OCI-LY3 (cell line): Measurements from ENCODE around the gene GRAMD1B.

Experiments used
- H2AFZ ChIP-seq: fragments of 200-600, 300-600 bp; shearing (Covaris generic); 2 replicates; pipeline ENCODE4 v1.6.0; 2014; ENCODE audit warnings: antibody characterized with exemption, low read depth, low read length
- H3K27ac ChIP-seq: fragments of 200-600, 300-600 bp; sonication (generic); 2 replicates; pipeline ENCODE4 v1.5.1; 2014; ENCODE audit warnings: mild to moderate bottlenecking, low read length, moderate library complexity, mixed read lengths
- H3K27me3 ChIP-seq: fragments of 200-600, 300-600 bp; sonication (generic); 2 replicates; pipeline ENCODE4 v1.6.1; 2014; ENCODE audit warnings: low read depth, low read length, mixed read lengths
- H3K36me3 ChIP-seq: fragments of 200-600, 300-600 bp; sonication (generic); replicated peaks from 2 replicates; pipeline ENCODE3; 2014; ENCODE audit warnings: low read depth, low read length, mixed read lengths
- H3K4me1 ChIP-seq: fragments of 300-600, 200-600 bp; sonication (generic); 2 replicates; pipeline ENCODE4 v1.6.1; 2014; ENCODE audit warnings: low read length, mixed read lengths
- H3K4me2 ChIP-seq: fragments of 200-600, 300-600 bp; sonication (generic); 2 replicates; pipeline ENCODE4 v1.6.1; 2014; ENCODE audit warnings: low read length, mixed read lengths
- H3K4me3 ChIP-seq: fragments of 300-600, 200-600 bp; sonication (generic); 2 replicates; pipeline ENCODE4 v1.5.1; 2014; ENCODE audit warnings: antibody characterized with exemption, mild to moderate bottlenecking, low read length, moderate library complexity
- H3K79me2 ChIP-seq: fragments of 300-600, 200-600 bp; shearing (Covaris generic); 2 replicates; pipeline ENCODE4 v1.6.1; 2014; ENCODE audit warnings: mild to moderate bottlenecking, low read length, mixed read lengths
- H3K9ac ChIP-seq: fragments of 300-600, 200-600 bp; shearing (Covaris generic); 2 replicates; pipeline ENCODE4 v1.6.0; 2014; ENCODE audit warnings: mild to moderate bottlenecking, low read length, moderate library complexity
- H3K9me3 ChIP-seq: fragments of 200-600, 300-600 bp; shearing (Covaris generic); 2 replicates; pipeline ENCODE4 v1.6.1; 2014; ENCODE audit warnings: low read length, mixed read lengths; ENCODE audit not compliant: insufficient read depth
- H4K20me1 ChIP-seq: fragments of 200-600, 300-600 bp; sonication (generic); 2 replicates; pipeline ENCODE4 v1.6.1; 2016; ENCODE audit warnings: low read length, mixed read lengths; ENCODE audit not compliant: insufficient read depth
- CTCF ChIP-seq: fragments of 200-600, 300-600 bp; sonication (generic); IDR thresholded peaks from 2 replicates; pipeline ENCODE4 v1.5.1; 2014; ENCODE audit warnings: antibody characterized with exemption, low read length, low read depth
- EZH2phosphoT487 ChIP-seq: fragments of 200-600 bp; shearing (Covaris generic); IDR thresholded peaks from 2 replicates; pipeline ENCODE4 v1.6.1; 2018; ENCODE audit warnings: antibody characterized with exemption, mixed run types, low read depth

GRAMD1B gene

GRCh38 chr11:123581651-123582399 is 151.8 kb downstream of the GRAMD1B start:
- TF ChIP-seq CTCF: no peak
- no peak for TF ChIP-seq EZH2phosphoT487
- Histone ChIP-seq H3K27me3 (0 out of 2 replicates have a peak, but pooled peaks cover 5% of the 10 kb centered on the region), H3K9ac (no peak overlapping the region), H2AFZ (no peak overlapping the region), H3K4me2 (no peak overlapping the region), H3K9me3 (no peaks in the 10 kb centered on the region), H3K79me2 (no peaks in the 10 kb centered on the region), H3K36me3 (no peaks in the 10 kb centered on the region), H3K4me1 (peaks cover 2% of the 10 kb centered on the region), H3K27ac (no peak overlapping the region), H4K20me1 (peaks cover 7% of the 10 kb centered on the region; the same call in 1 of the 2 replicates), H3K4me3 (no peak overlapping the region)

- no peaks in the 10 kb centered on the region for H3K36me3 ChIP-seq
- H4K20me1 ChIP-seq: peaks cover 7% of the 10 kb centered on the region; the same call in 1 of the 2 replicates
- no peak overlapping the region for H2AFZ ChIP-seq
- no peak overlapping the region for H3K4me3 ChIP-seq
- no peaks in the 10 kb centered on the region for H3K9me3 ChIP-seq
- 0 out of 2 replicates have a peak, but pooled peaks cover 5% of the 10 kb centered on the region for H3K27me3 ChIP-seq
- H3K9ac ChIP-seq: no peak overlapping the region
- no peaks in the 10 kb centered on the region for H3K79me2 ChIP-seq
- H3K27ac ChIP-seq: no peak overlapping the region
- TF ChIP-seq EZH2phosphoT487: no peak
- TF ChIP-seq CTCF: no peak
- H3K4me1 ChIP-seq: peaks cover 2% of the 10 kb centered on the region; the same call in 1 of the 2 replicates
- no peak overlapping the region for H3K4me2 ChIP-seq
These were observed 153.0 kb downstream of the GRAMD1B start for GRCh38 chr11:123582992-123583504.

- no peak overlapping the region for H2AFZ ChIP-seq
- no peak overlapping the region for H3K9ac ChIP-seq
- H3K36me3 ChIP-seq: no peaks in the 10 kb centered on the region
- H3K4me3 ChIP-seq: no peak overlapping the region
- peaks cover 2% of the 10 kb centered on the region; the same call in 1 of the 2 replicates for H3K4me1 ChIP-seq
- H3K27me3 ChIP-seq: 0 out of 2 replicates have a peak, but pooled peaks cover 5% of the 10 kb centered on the region
- no peaks in the 10 kb centered on the region for H3K9me3 ChIP-seq
- TF ChIP-seq CTCF (no peak), EZH2phosphoT487 (no peak)
- no peaks in the 10 kb centered on the region for H3K79me2 ChIP-seq
- H3K4me2 ChIP-seq: no peak overlapping the region
- H3K27ac ChIP-seq: no peak overlapping the region
- peaks cover 7% of the 10 kb centered on the region; the same call in 1 of the 2 replicates for H4K20me1 ChIP-seq
These were observed 154.1 kb downstream of the GRAMD1B start for GRCh38 chr11:123584186-123584585.

- no peak overlapping the region for H3K27ac ChIP-seq
- H3K9me3 ChIP-seq: no peaks in the 10 kb centered on the region
- H3K4me1 ChIP-seq: peaks cover 2% of the 10 kb centered on the region; the same call in 1 of the 2 replicates
- no peak for TF ChIP-seq CTCF
- TF ChIP-seq EZH2phosphoT487: no peak
- no peak overlapping the region for H3K4me3 ChIP-seq
- H3K9ac ChIP-seq: no peak overlapping the region
- no peaks in the 10 kb centered on the region for H3K36me3 ChIP-seq
- H3K79me2 ChIP-seq: no peaks in the 10 kb centered on the region
- no peak overlapping the region for H2AFZ ChIP-seq
- H3K27me3 ChIP-seq: 0 out of 2 replicates have a peak, but pooled peaks cover 5% of the 10 kb centered on the region
- no peak overlapping the region for H3K4me2 ChIP-seq
- H4K20me1 ChIP-seq: peaks cover 7% of the 10 kb centered on the region; the same call in 1 of the 2 replicates
These were observed 154.7 kb downstream of the GRAMD1B start for GRCh38 chr11:123584737-123585136.
